ENCODE data around the gene BMX.

- TF ChIP-seq EZH2 (IDR thresholded peaks at IDR 0.05; ENCODE audit: insufficient read depth, poor library complexity, severe bottlenecking): no peak
- no peak for TF ChIP-seq EZH2phosphoT487 (IDR thresholded peaks at IDR 0.05; ENCODE audit: insufficient read depth, low read depth)
These were observed 34.5 kb upstream of the BMX start for GRCh38 chrX:15465896-15466651.

All from GM23248 (cell line).